DND-41 (cell line): ENCODE measurements around the gene KLHL3.

Experiments
- CTCF ChIP-seq: IDR thresholded peaks from 2 replicates; pipeline ENCODE4 v1.5.1; 2012; ENCODE audit warnings: borderline replicate concordance, low read length, moderate library complexity, mild to moderate bottlenecking; ENCODE audit not compliant: poor library complexity, severe bottlenecking; ENCODE audit errors: extremely low read depth
- EZH2 ChIP-seq: IDR thresholded peaks from 3 replicates; pipeline ENCODE4 v1.6.1; 2012; ENCODE audit warnings: borderline replicate concordance, low read depth, mild to moderate bottlenecking, moderate library complexity, low read length, inconsistent platforms; ENCODE audit not compliant: severe bottlenecking

DNA sequence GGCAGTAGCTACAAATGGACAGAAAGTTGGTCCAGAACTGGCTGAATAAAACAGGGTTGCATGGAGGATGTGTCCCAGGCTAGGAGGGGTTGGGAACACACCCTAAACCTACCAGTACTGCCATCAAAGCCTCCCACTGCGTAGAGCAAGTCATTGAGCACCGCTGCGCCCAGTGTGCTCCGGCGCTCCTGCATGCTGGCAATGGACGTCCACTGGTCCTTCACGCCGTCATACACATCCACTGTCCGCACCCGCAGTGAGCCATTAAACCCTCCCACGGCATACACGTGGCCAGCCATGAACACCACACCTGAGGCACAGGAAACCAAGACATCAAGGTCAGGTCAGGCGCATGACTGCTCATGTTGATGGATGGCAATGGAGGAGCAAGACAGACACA, 97.0 kb downstream of the KLHL3 start:
- TF ChIP-seq EZH2 (no peak), CTCF (no peak)
